B cell (primary cell): ENCODE measurements around the gene DAZ4. TPM values are rescaled to one million over a fixed set of nuclear protein-coding genes. Genes with fewer than 3 reads are reported as not detected.
"Not testable (repeated sequence)": the region's sequence is repeated elsewhere in the genome, so short reads cannot be mapped to it uniquely, and the experiment has no call there.

Source experiments
- ATAC-seq: fragments of 200-7000 bp; cut with Tn5 transposase; one replicate; pipeline ENCODE4 v1.10.0; 2021; ENCODE audit warnings: low read depth, mild to moderate bottlenecking, moderate number of reproducible peaks, moderate library complexity
- CTCF ChIA-PET: fragments of 350-600 bp; sonication (Branson Sonifier 250); formaldehyde crosslinking; loops from one replicate; lab custom pipeline; 2021; ENCODE audit warnings: antibody characterized with exemption, inconsistent platforms; lab: Charles Lee
- POLR2A ChIA-PET: fragments of 350-600 bp; sonication (Branson Sonifier 250); formaldehyde crosslinking; loops from one replicate; lab custom pipeline; 2021; ENCODE audit warnings: antibody characterized with exemption; lab: Charles Lee
- DNase-seq: peaks from one replicate; pipeline ENCODE4 v3.0.0; 2013
- H2AFZ ChIP-seq: 2 replicates; pipeline ENCODE4 v1.6.1; 2012; ENCODE audit warnings: mild to moderate bottlenecking, low read depth, low read length; ENCODE audit not compliant: insufficient read depth, poor library complexity, severe bottlenecking
- H3K27ac ChIP-seq, 2 donors: 1 replicate in 1 of 2; 2 replicates in 1 of 2; pipeline ENCODE4 v1.5.1; 2012 to 2013; ENCODE audit warnings: low read length in 2 of 2, mild to moderate bottlenecking in 2 of 2, moderate library complexity in 1 of 2
- H3K27me3 ChIP-seq, 4 experiments: fragments of 200-600 bp in 1 of 4; sonication (generic) in 1 of 4; replicated peaks in 1 of 4; 1 replicate in 2 of 4; 2 replicates in 2 of 4; pipeline versions ENCODE4 v1.6.1 to v1.7.0; 2013 to 2016; ENCODE audit warnings: low read length in 3 of 4, mild to moderate bottlenecking in 2 of 4, mixed read lengths in 1 of 4, moderate library complexity in 1 of 4; ENCODE audit not compliant: insufficient read depth in 4 of 4, control insufficient read depth in 3 of 4; ENCODE audit errors: control extremely low read depth in 1 of 4
- H3K36me3 ChIP-seq, 2 experiments: replicated peaks in 1 of 2; 1 replicate in 1 of 2; 2 replicates in 1 of 2; pipeline versions ENCODE4 v1.6.1 to v1.7.1; 2013; ENCODE audit warnings: low read length in 1 of 2; ENCODE audit not compliant: insufficient read depth in 2 of 2, control insufficient read depth in 1 of 2; ENCODE audit errors: control extremely low read depth in 1 of 2, extremely low read depth in 1 of 2
- H3K4me1 ChIP-seq, 2 donors: fragments of 200-600 bp in 1 of 2; sonication (generic) in 1 of 2; 1 replicate in 1 of 2; 2 replicates in 1 of 2; pipeline versions ENCODE4 v1.5.1 to v1.6.1; 2013 to 2017; ENCODE audit warnings: low read length in 2 of 2; ENCODE audit not compliant: control insufficient read depth in 2 of 2, insufficient read depth in 2 of 2
- H3K4me2 ChIP-seq: replicated peaks from 2 replicates; pipeline ENCODE3; 2012; ENCODE audit warnings: mild to moderate bottlenecking, low read depth, low read length; ENCODE audit not compliant: poor library complexity, severe bottlenecking
- H3K4me3 ChIP-seq, 5 experiments: fragments of 200-600 bp in 1 of 5; sonication (generic) in 1 of 5; 1 replicate in 3 of 5; 2 replicates in 2 of 5; pipeline versions ENCODE4 v1.5.1 to v1.7.0; 2011 to 2016; ENCODE audit warnings: low read length in 4 of 5, mild to moderate bottlenecking in 4 of 5, low read depth in 2 of 5, control low read depth in 1 of 5, moderate library complexity in 1 of 5; ENCODE audit not compliant: insufficient read depth in 1 of 5; ENCODE audit errors: control extremely low read depth in 1 of 5, extremely low read depth in 1 of 5
- H3K79me2 ChIP-seq: fragments of 200-600 bp; sonication (generic); one replicate; pipeline ENCODE4 v1.6.0; 2016; ENCODE audit warnings: low read length; ENCODE audit not compliant: control insufficient read depth, insufficient read depth
- H3K9ac ChIP-seq: fragments of 200-600 bp; sonication (generic); 2 replicates; pipeline ENCODE4 v1.6.1; 2017; ENCODE audit warnings: mild to moderate bottlenecking, low read length, moderate library complexity
- H3K9me3 ChIP-seq, 3 donors: one replicate each; pipeline versions ENCODE4 v1.6.1 to v1.7.1; 2013; ENCODE audit warnings: low read length in 2 of 3; ENCODE audit not compliant: control insufficient read depth in 2 of 3, insufficient read depth in 1 of 3; ENCODE audit errors: control extremely low read depth in 1 of 3
- H4K20me1 ChIP-seq: 2 replicates; pipeline ENCODE4 v1.6.0; 2012; ENCODE audit warnings: mild to moderate bottlenecking, low read length; ENCODE audit not compliant: insufficient read depth, control insufficient read depth, poor library complexity, severe bottlenecking
- H3K27ac Mint-ChIP-seq: one replicate; pipeline ENCODE4 v1.8.0; 2021; ENCODE audit warnings: mixed read lengths
- H3K27me3 Mint-ChIP-seq: one replicate; pipeline ENCODE4 v1.8.0; 2021; ENCODE audit warnings: mixed read lengths
- H3K4me1 Mint-ChIP-seq: one replicate; pipeline ENCODE4 v1.8.0; 2021; ENCODE audit warnings: mixed read lengths
- H3K4me3 Mint-ChIP-seq: one replicate; pipeline ENCODE4 v1.8.0; 2021; ENCODE audit warnings: mixed read lengths
- H3K9me3 Mint-ChIP-seq: one replicate; pipeline ENCODE4 v1.8.0; 2022; ENCODE audit warnings: mixed read lengths; ENCODE audit not compliant: insufficient read depth
- WGBS: methylation state at CpG from one replicate; pipeline ENCODE4 v1.1.5; 2013; ENCODE audit warnings: missing lambda C conversion rate; ENCODE audit not compliant: insufficient coverage; 5-methylcytosine and 5-hydroxymethylcytosine counted together
- intact Hi-C: fragments of 100-400 bp; cut with micrococcal nuclease; formaldehyde crosslinking; loops from one replicate; pipeline ENCODE4 v1.10.0; 2022
- polyA plus RNA-seq: library from polyadenylated mRNA; depleted of rRNA; stranded (reverse); fragments of >200 nt; gene quantifications from 2 replicates; pipeline ENCODE4 v1.2.3, GENCODE V29; 2012
- total RNA-seq, 2 donors: library from RNA; stranded (reverse); fragments of 120-200 nt in 1 of 2; gene quantifications; 1 replicate in 1 of 2; 2 replicates in 1 of 2; pipeline versions ENCODE4 v1.2.3 to v1.2.4, GENCODE V29; 2013 to 2022

The DAZ4 gene
- total and polyA plus RNA-seq, 2 donors (not counting 1 experiment from before 2014, with no cell fraction given), result not detected

- not testable (repeated sequence) for H3K9me3 ChIP-seq
Observed at GRCh38 chrY:24824184-24824879, 9.4 kb upstream of the DAZ4 start.

GRCh38 chrY:24825069-24825468 lies 8.7 kb upstream of the DAZ4 start:
- H3K4me2 ChIP-seq, H3K4me1 ChIP-seq, ATAC-seq, H3K4me3 ChIP-seq, CTCF ChIA-PET, H3K9me3 ChIP-seq, DNase-seq, POLR2A ChIA-PET, H3K27me3 ChIP-seq, H3K9ac ChIP-seq, H3K27me3 Mint-ChIP-seq, H3K79me2 ChIP-seq, H3K4me3 Mint-ChIP-seq, H3K27ac Mint-ChIP-seq, H4K20me1 ChIP-seq, H3K4me1 Mint-ChIP-seq, intact Hi-C loops, H2AFZ ChIP-seq, H3K36me3 ChIP-seq, H3K27ac ChIP-seq, H3K9me3 Mint-ChIP-seq: not testable (repeated sequence)
- no CpG with 5 or more reads among the region's 4 CpGs for WGBS

More at GRCh38 chrY:24824184-24824879, 9.4 kb upstream of the DAZ4 start:
- H3K4me3 Mint-ChIP-seq, intact Hi-C loops, H3K79me2 ChIP-seq, H3K9ac ChIP-seq, H3K4me1 ChIP-seq, H3K27me3 Mint-ChIP-seq, H3K27ac ChIP-seq, H2AFZ ChIP-seq, ATAC-seq, DNase-seq, H3K4me3 ChIP-seq, H3K4me2 ChIP-seq, CTCF ChIA-PET, H3K9me3 Mint-ChIP-seq, H4K20me1 ChIP-seq, H3K4me1 Mint-ChIP-seq, H3K27me3 ChIP-seq, H3K36me3 ChIP-seq, POLR2A ChIA-PET, H3K27ac Mint-ChIP-seq: not testable (repeated sequence)
- no CpG with 5 or more reads among the region's 4 CpGs for WGBS

Other genes starting within 250 kb of the DAZ4 start
- not detected in 2 replicates for gene BPY2B, start 215.9 kb upstream of the DAZ4 start, total RNA-seq
- not detected in 2 replicates for gene BPY2B, start 215.9 kb upstream of the DAZ4 start, polyA plus RNA-seq
- gene DAZ3, start 20.5 kb upstream of the DAZ4 start, total RNA-seq, result not detected in 2 replicates
- gene DAZ3, start 20.5 kb upstream of the DAZ4 start, polyA plus RNA-seq, result not detected in 2 replicates
- not detected in 2 replicates for gene BPY2C, start 218.2 kb downstream of the DAZ4 start, total RNA-seq
- gene BPY2C, start 218.2 kb downstream of the DAZ4 start, polyA plus RNA-seq, result not detected in 2 replicates